Fibroblast of lung (primary cell): ENCODE measurements around the gene IFNL1. TPM values are rescaled to one million over a fixed set of nuclear protein-coding genes. Genes with fewer than 3 reads are reported as not detected.

Experiments
- DNase-seq, 2 donors: peaks; one replicate each; pipeline versions ENCODE4 v3.0.0 to v3.0.0-alpha.2; 2010; ENCODE audit warnings: low read depth in 2 of 2
- H2AFZ ChIP-seq: 2 replicates; pipeline ENCODE4 v1.5.1; 2012; ENCODE audit warnings: low read length, control low read depth, inconsistent platforms
- H3K27ac ChIP-seq: 2 replicates; pipeline ENCODE4 v1.5.1; 2011; ENCODE audit warnings: low read length, control low read depth; ENCODE audit not compliant: insufficient read depth
- H3K27me3 ChIP-seq: 2 replicates; pipeline ENCODE4 v1.5.1; 2011; ENCODE audit warnings: mild to moderate bottlenecking, low read length; ENCODE audit not compliant: control insufficient read depth, insufficient read depth
- H3K36me3 ChIP-seq: 2 replicates; pipeline ENCODE4 v1.5.1; 2011; ENCODE audit warnings: low read length; ENCODE audit not compliant: control insufficient read depth, insufficient read depth
- H3K4me1 ChIP-seq: 2 replicates; pipeline ENCODE4 v1.5.1; 2011; ENCODE audit warnings: low read length; ENCODE audit not compliant: control insufficient read depth, insufficient read depth; ENCODE audit errors: extremely low read depth
- H3K4me2 ChIP-seq: 2 replicates; pipeline ENCODE4 v1.5.1; 2011; ENCODE audit warnings: low read length, control low read depth; ENCODE audit not compliant: insufficient read depth; ENCODE audit errors: extremely low read depth
- H3K4me3 ChIP-seq, 4 experiments: fragments of 200-600 bp in 1 of 4; sonication (generic) in 1 of 4; replicated peaks in 1 of 4; 2 replicates each; pipeline ENCODE4 v1.5.1; 2011 to 2016; ENCODE audit warnings: low read length in 4 of 4, low read depth in 3 of 4, mild to moderate bottlenecking in 3 of 4, control low read depth in 2 of 4, inconsistent platforms in 1 of 4, mixed read lengths in 1 of 4; ENCODE audit not compliant: insufficient read depth in 1 of 4; ENCODE audit errors: control extremely low read depth in 1 of 4
- H3K79me2 ChIP-seq: 2 replicates; pipeline ENCODE4 v1.5.1; 2012; ENCODE audit warnings: mild to moderate bottlenecking, low read length, inconsistent platforms; ENCODE audit not compliant: control insufficient read depth, insufficient read depth
- H3K9ac ChIP-seq: 2 replicates; pipeline ENCODE4 v1.5.1; 2011; ENCODE audit warnings: mild to moderate bottlenecking, low read length, control low read depth; ENCODE audit not compliant: insufficient read depth
- H3K9me3 ChIP-seq: 2 replicates; pipeline ENCODE4 v1.5.1; 2012; ENCODE audit warnings: low read depth, low read length; ENCODE audit not compliant: control insufficient read depth, insufficient read depth
- H4K20me1 ChIP-seq: 2 replicates; pipeline ENCODE4 v1.5.1; 2011; ENCODE audit warnings: low read length; ENCODE audit not compliant: control insufficient read depth, insufficient read depth; ENCODE audit errors: extremely low read depth
- CTCF ChIP-seq, 2 donors: IDR thresholded peaks in 1 of 2; conservative IDR thresholded peaks in 1 of 2; 1 replicate in 1 of 2; 2 replicates in 1 of 2; pipeline ENCODE4 v1.5.1; 2011 to 2012; ENCODE audit warnings: low read length in 2 of 2, control low read depth in 1 of 2, inconsistent platforms in 1 of 2, low read depth in 1 of 2, mild to moderate bottlenecking in 1 of 2
- EZH2 ChIP-seq: IDR thresholded peaks from 2 replicates; pipeline ENCODE4 v1.5.1; 2012; ENCODE audit warnings: low read length, control low read depth, mild to moderate bottlenecking; ENCODE audit errors: missing control alignments
- polyA plus RNA-seq, 2 donors: library from polyadenylated mRNA; depleted of rRNA in 1 of 2; stranded (reverse) in 1 of 2; unstranded in 1 of 2; fragments of >200 nt; gene quantifications; 2 replicates each; pipeline ENCODE4 v1.2.1, GENCODE V29; 2011 to 2012; ENCODE audit warnings: missing spikeins in 1 of 2
- total RNA-seq: library from RNA; depleted of rRNA; stranded (reverse); fragments of >200 nt; gene quantifications from 2 replicates; pipeline ENCODE4 v1.2.1, GENCODE V29; 2014

Gene IFNL1
- total and polyA plus RNA-seq, 2 donors (not counting 1 experiment from before 2014, with no cell fraction given), result not detected

GRCh38 chr19:39284032-39284431, 12.2 kb upstream of the IFNL1 start:
- no peak overlapping the region for H2AFZ ChIP-seq
- DNase-seq, result no peak

GRCh38 chr19:39293394-39293793, 2.8 kb upstream of the IFNL1 start:
- Histone ChIP-seq H3K9me3 (no peaks in the 10 kb centered on the region), H3K9ac (no peak overlapping the region), H3K4me3 (no peak overlapping the region), H3K4me1 (no peaks in the 10 kb centered on the region), H3K27ac (no peak overlapping the region), H3K79me2 (no peaks in the 10 kb centered on the region), H3K4me2 (no peak overlapping the region), H3K36me3 (no peaks in the 10 kb centered on the region), H4K20me1 (no peaks in the 10 kb centered on the region), H3K27me3 (peaks cover 3% of the 10 kb centered on the region), H2AFZ (no peak overlapping the region)
- no peak for DNase-seq
- TF ChIP-seq CTCF (conservative IDR thresholded peaks at IDR 0.05 in 1 of 2, IDR thresholded peaks at IDR 0.05 in 1 of 2; ENCODE audit: low read depth in 1 of 2, low read length in 2 of 2) (no peak), EZH2 (no peak)

More at GRCh38 chr19:39284032-39284431, 12.2 kb upstream of the IFNL1 start:
- Histone ChIP-seq H3K9ac (no peak overlapping the region), H3K27me3 (no peaks in the 10 kb centered on the region), H3K27ac (no peak overlapping the region), H3K4me1 (no peaks in the 10 kb centered on the region), H3K4me3 (no peak overlapping the region), H3K36me3 (no peaks in the 10 kb centered on the region), H3K9me3 (no peaks in the 10 kb centered on the region), H3K79me2 (no peaks in the 10 kb centered on the region), H3K4me2 (no peak overlapping the region), H4K20me1 (no peaks in the 10 kb centered on the region)
- TF ChIP-seq CTCF (conservative IDR thresholded peaks at IDR 0.05 in 1 of 2, IDR thresholded peaks at IDR 0.05 in 1 of 2; ENCODE audit: low read depth in 1 of 2, low read length in 2 of 2) (no peak), EZH2 (no peak)

- H3K9me3 ChIP-seq, result no peaks in the 10 kb centered on the region
- no peak overlapping the region for H3K4me3 ChIP-seq
- DNase-seq, result no peak
- H3K4me2 ChIP-seq, result no peak overlapping the region
- H3K27me3 ChIP-seq, result no peaks in the 10 kb centered on the region
- no peak overlapping the region for H3K27ac ChIP-seq
- no peak overlapping the region for H2AFZ ChIP-seq
- no peak overlapping the region for H3K9ac ChIP-seq
- H3K36me3 ChIP-seq, result no peaks in the 10 kb centered on the region
- TF ChIP-seq CTCF (conservative IDR thresholded peaks at IDR 0.05 in 1 of 2, IDR thresholded peaks at IDR 0.05 in 1 of 2; ENCODE audit: low read depth in 1 of 2, low read length in 2 of 2) (no peak), EZH2 (no peak)
- no peaks in the 10 kb centered on the region for H3K4me1 ChIP-seq
- no peaks in the 10 kb centered on the region for H4K20me1 ChIP-seq
- no peaks in the 10 kb centered on the region for H3K79me2 ChIP-seq
Measured at GRCh38 chr19:39296906-39297305, 699 bp downstream of the IFNL1 start.
